Astrocyte of the cerebellum (primary cell): ENCODE measurements around the gene DYNC1I1.
A peak's percentile ranks its signal among the peaks of the same experiment; 100 is the strongest.

Experiments used
- DNase-seq: peaks from one replicate; pipeline ENCODE4 v3.0.0-alpha.2; 2011; ENCODE audit warnings: low read depth
- H3K4me3 ChIP-seq: 2 replicates; pipeline ENCODE4 v1.5.1; 2011; ENCODE audit warnings: mild to moderate bottlenecking, low read depth, low read length, moderate library complexity
- in situ Hi-C: cut with HindIII; loops from 2 replicates; pipeline ENCODE4 v1.10.0; 2017; ENCODE audit warnings: low sequenced_read_pairs
- TF ChIP-seq, protein P1 (sequence below): IDR thresholded peaks from 2 replicates; pipeline ENCODE4 v1.5.1; 2012; ENCODE audit warnings: low read length, low read depth, moderate library complexity, mild to moderate bottlenecking; ENCODE audit errors: missing control alignments

Gene DYNC1I1

GRCh38 chr7:95989301-95989700 lies 216.9 kb downstream of the DYNC1I1 start:
- no peak for DNase-seq
- TF ChIP-seq, protein P1, sequence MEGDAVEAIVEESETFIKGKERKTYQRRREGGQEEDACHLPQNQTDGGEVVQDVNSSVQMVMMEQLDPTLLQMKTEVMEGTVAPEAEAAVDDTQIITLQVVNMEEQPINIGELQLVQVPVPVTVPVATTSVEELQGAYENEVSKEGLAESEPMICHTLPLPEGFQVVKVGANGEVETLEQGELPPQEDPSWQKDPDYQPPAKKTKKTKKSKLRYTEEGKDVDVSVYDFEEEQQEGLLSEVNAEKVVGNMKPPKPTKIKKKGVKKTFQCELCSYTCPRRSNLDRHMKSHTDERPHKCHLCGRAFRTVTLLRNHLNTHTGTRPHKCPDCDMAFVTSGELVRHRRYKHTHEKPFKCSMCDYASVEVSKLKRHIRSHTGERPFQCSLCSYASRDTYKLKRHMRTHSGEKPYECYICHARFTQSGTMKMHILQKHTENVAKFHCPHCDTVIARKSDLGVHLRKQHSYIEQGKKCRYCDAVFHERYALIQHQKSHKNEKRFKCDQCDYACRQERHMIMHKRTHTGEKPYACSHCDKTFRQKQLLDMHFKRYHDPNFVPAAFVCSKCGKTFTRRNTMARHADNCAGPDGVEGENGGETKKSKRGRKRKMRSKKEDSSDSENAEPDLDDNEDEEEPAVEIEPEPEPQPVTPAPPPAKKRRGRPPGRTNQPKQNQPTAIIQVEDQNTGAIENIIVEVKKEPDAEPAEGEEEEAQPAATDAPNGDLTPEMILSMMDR = no peak
- no peak overlapping the region for H3K4me3 ChIP-seq
- in situ Hi-C loops = no loop called here

- in situ Hi-C loops = no loop called here
- no peak overlapping the region for H3K4me3 ChIP-seq
- TF ChIP-seq, protein P1 = no peak
- no peak for DNase-seq
Observed at GRCh38 chr7:95993380-95993779, 221.0 kb downstream of the DYNC1I1 start.

- in situ Hi-C loops = no loop called here
- no peak for DNase-seq
- TF ChIP-seq, protein P1 = no peak
- no peak overlapping the region for H3K4me3 ChIP-seq
Observed at GRCh38 chr7:95996174-95996573, 223.8 kb downstream of the DYNC1I1 start.

DNA sequence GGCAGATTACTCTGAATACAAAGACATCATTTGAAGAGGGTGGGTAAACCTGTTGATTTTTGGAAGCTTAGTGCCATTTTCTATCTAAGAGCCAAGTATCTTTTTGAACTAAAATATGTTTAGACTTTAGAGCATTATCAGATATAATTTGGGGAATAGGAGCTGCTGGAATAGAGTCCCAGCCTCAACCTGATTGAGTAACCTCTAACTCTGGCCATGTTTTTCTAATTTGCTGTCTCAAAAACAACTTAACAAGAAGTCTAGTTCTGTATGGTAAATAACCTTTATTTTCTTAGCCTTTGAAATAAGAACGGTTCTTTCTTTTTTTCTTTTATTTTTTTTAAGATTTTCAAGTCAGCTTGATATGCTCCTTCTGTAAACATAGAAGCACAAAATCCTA lies 224.5 kb downstream of the DYNC1I1 start:
- no peak overlapping the region for H3K4me3 ChIP-seq
- in situ Hi-C loops = no loop called here
- TF ChIP-seq, protein P1 = no peak

DNA sequence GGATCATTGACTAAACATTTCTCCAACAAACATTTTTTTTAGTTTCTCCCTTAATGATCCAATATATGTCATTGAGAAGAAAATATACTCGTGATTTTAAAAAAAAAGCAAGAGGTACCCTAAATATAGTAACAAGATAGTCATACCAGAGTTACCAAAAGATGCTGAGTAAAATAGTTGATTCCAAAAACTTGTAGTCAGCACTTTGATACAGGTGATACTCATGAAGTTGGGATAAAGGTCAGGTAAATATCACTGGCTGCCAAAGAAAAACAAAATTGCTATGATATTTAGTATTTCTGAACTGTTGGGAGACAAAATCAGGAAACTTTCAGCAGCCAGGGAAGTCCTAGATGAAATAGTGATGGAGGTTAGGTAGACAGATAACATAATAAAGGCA lies 225.3 kb downstream of the DYNC1I1 start:
- no peak overlapping the region for H3K4me3 ChIP-seq
- TF ChIP-seq, protein P1 = no peak
- no peak for DNase-seq
- in situ Hi-C loops = no loop called here

More for the DNA sequence above, 224.5 kb downstream of the DYNC1I1 start:
- DNase-seq = no peak

DNA sequence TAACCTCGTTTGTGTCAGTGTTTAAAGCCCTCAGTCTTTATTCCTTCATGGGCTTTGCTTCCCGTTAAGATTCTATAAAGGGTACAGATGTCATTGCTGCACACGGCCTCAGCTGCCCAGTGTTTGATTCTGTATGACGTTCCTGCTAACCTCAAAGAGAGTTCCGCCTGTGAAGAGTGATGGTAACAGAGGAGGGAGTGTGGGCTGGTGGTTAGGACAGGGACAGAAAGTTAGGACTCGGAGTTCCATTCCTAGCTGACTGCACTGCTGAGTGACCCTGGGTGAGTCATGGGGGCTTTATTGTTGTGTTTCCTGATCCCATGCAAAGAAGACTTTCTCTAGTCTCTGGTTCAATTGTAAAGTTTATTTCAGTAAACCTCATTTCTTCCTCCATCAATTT lies 227.1 kb downstream of the DYNC1I1 start:
- no peak for DNase-seq
- TF ChIP-seq, protein P1 = no peak
- in situ Hi-C loops = no loop called here
- H3K4me3 ChIP-seq = no peak overlapping the region

GRCh38 chr7:96004578-96004977 lies 232.2 kb downstream of the DYNC1I1 start:
- peak; percentile 1 for DNase-seq
- TF ChIP-seq, protein P1 = no peak
- H3K4me3 ChIP-seq = no peak overlapping the region
- in situ Hi-C loops = no loop called here
